ENCODE results near the gene CTNNA2. TPM values are rescaled to one million over a fixed set of nuclear protein-coding genes. Genes with fewer than 3 reads are reported as not detected.

Gene CTNNA2
- total and polyA plus RNA-seq, 12 donors: 0.12 to 5.0 (median 1.4) TPM; not detected in 1

- WGBS, 4 donors: 58 to 73% (median 66%) methylated on average over 13 to 14 of the region's 14 CpGs
- intact Hi-C loops (cut with DNase I): no loop called here
- Histone ChIP-seq H3K4me3 (no peak overlapping the region), H3K4me1 (replicated peaks in 1 of 2) (no peaks in the 10 kb centered on the region), H3K36me3 (replicated peaks in 1 of 2) (no peaks in the 10 kb centered on the region), H3K27me3 (no peaks in the 10 kb centered on the region), H3K9me3 (replicated peaks in 1 of 3) (no peaks in the 10 kb centered on the region), H3K27ac (no peak overlapping the region)
- TF ChIP-seq CTCF (IDR thresholded peaks at IDR 0.05): no peak
- peak in 1 of 7 donors; percentile 50 for DNase-seq
These were observed 817.9 kb downstream of the CTNNA2 start for GRCh38 chr2:80330527-80331450.

DNA sequence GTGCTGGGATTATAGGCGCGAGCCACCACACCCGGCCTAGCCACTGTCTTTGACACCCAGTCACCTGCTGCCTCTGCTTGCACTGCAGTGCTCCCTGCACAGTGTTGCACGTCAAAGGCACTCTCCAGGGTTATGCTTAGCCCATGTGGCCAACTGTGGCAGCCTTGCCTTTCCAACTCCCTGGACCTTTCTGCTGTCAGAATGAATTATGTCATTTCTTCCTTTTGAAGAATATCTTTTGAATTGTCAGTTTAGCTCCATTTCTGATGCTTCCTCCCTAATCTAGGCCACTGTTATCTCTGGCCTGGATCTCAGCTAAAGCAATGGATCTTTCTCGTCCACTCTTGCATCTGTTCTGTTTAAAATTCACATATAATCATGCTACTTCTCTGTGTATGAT is 821.0 kb downstream of the CTNNA2 start:
- DNase-seq: no peak
- intact Hi-C loops (cut with DNase I): no loop called here
- Histone ChIP-seq H3K27me3 (no peaks in the 10 kb centered on the region), H3K4me3 (no peak overlapping the region), H3K4me1 (replicated peaks in 1 of 2) (no peaks in the 10 kb centered on the region), H3K9me3 (replicated peaks in 1 of 3) (no peaks in the 10 kb centered on the region), H3K27ac (no peak overlapping the region), H3K36me3 (replicated peaks in 1 of 2) (no peaks in the 10 kb centered on the region)
- WGBS, 4 donors: 72 to 81% (median 75%) methylated on average over 5 of the region's 5 CpGs
- TF ChIP-seq CTCF (IDR thresholded peaks at IDR 0.05) (no peak), POLR2A (IDR thresholded peaks at IDR 0.05) (no peak)

DNA sequence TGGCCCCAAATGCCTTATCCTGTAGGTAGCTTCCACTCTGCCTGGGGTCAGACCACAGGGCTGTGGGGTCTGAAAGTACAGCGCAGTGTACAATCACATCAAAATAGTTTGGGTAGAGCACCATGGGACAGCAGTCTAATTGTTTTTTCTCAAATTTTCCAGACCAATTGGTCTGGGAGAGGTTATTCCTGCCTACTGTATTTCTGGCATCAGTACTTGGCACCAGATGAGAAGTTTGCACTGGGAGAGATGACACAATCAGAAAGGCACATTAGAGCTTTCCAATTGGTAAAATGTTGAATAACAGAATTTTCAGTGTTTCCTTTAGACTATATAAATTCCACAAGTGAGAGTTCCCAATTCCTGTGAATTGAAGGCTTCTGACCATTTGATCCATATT is 822.6 kb downstream of the CTNNA2 start:
- TF ChIP-seq CTCF (IDR thresholded peaks at IDR 0.05) (no peak), POLR2A (IDR thresholded peaks at IDR 0.05) (no peak)
- no peak for DNase-seq
- Histone ChIP-seq H3K9me3 (replicated peaks in 1 of 3) (no peaks in the 10 kb centered on the region), H3K27me3 (no peaks in the 10 kb centered on the region), H3K4me3 (no peak overlapping the region), H3K27ac (no peak overlapping the region), H3K4me1 (replicated peaks in 1 of 2) (no peaks in the 10 kb centered on the region), H3K36me3 (replicated peaks in 1 of 2) (no peaks in the 10 kb centered on the region)
- WGBS, 4 donors: 78 to 100% (median 89%) methylated on average over 1 of the region's 1 CpG
- intact Hi-C loops (cut with DNase I): no loop called here

- intact Hi-C loops (cut with DNase I): no loop called here
- no peak overlapping the region for H3K4me3 ChIP-seq
- no peak for TF ChIP-seq CTCF (IDR thresholded peaks at IDR 0.05)
- no peak for TF ChIP-seq POLR2A (IDR thresholded peaks at IDR 0.05)
- DNase-seq: no peak
- no peaks in the 10 kb centered on the region for H3K4me1 ChIP-seq (replicated peaks in 1 of 2)
- no peak overlapping the region for H3K27ac ChIP-seq
- H3K9me3 ChIP-seq (replicated peaks in 1 of 3): no peaks in the 10 kb centered on the region
- H3K36me3 ChIP-seq (replicated peaks in 1 of 2): no peaks in the 10 kb centered on the region
- H3K27me3 ChIP-seq: no peaks in the 10 kb centered on the region
- WGBS, 4 donors: 51 to 66% (median 59%) methylated on average over 2 of the region's 2 CpGs
These were observed 825.9 kb downstream of the CTNNA2 start for GRCh38 chr2:80338794-80339193.
